HepG2 (cell line): ENCODE results near the gene CMIP. TPM values are rescaled to one million over a fixed set of nuclear protein-coding genes. Genes with fewer than 3 reads are reported as not detected.
A peak's percentile ranks its signal among the peaks of the same experiment; 100 is the strongest.

Experiments
- ATAC-seq: fragments of 200-7000 bp; cut with Tn5 transposase; 3 replicates; pipeline ENCODE4 v1.9.1; 2020; ENCODE audit warnings: mild to moderate bottlenecking, moderate library complexity
- BruUV-seq: library from RNA; stranded (reverse); fragments of 400-500 nt; replicated peaks from 2 replicates; lab custom pipeline; 2021; lab: Mats Ljungman, UMichigan
- CTCF ChIA-PET: fragments of 300-600 bp; formaldehyde crosslinking; extraction: SDS; loops from one replicate; lab custom pipeline; 2021; ENCODE audit warnings: low total read pairs, inconsistent platforms, low intra/inter-chr PET ratio; lab: Yijun Ruan, JAX
- POLR2A ChIA-PET: fragments of 350-600 bp; sonication (Branson Sonifier 250); formaldehyde crosslinking; loops from one replicate; lab custom pipeline; 2020; ENCODE audit warnings: antibody characterized with exemption, inconsistent platforms; lab: Yijun Ruan, JAX
- DNase-seq: peaks from one replicate; pipeline ENCODE4 v3.0.0-alpha.2; 2015; ENCODE audit warnings: low spot score
- FAIRE-seq: peaks from 3 replicates; lab custom pipeline; 2011; peaks lifted over from hg19 to GRCh38; lab: Jason Lieb, UNC
- H2AFZ ChIP-seq: one replicate; pipeline ENCODE4 v1.6.1; 2011; ENCODE audit warnings: low read length, inconsistent platforms
- H3K27ac ChIP-seq: fragments of 300-600 bp; 3 replicates; pipeline ENCODE4 v1.8.0; 2011; ENCODE audit warnings: mixed run types, mild to moderate bottlenecking, mixed read lengths, low read length, inconsistent platforms; ENCODE audit not compliant: insufficient read depth; ENCODE audit errors: extremely low read length
- H3K27me3 ChIP-seq, 2 experiments: fragments of 200-600 bp in 1 of 2; 2 replicates in 1 of 2; 3 replicates in 1 of 2; pipeline versions ENCODE4 v1.6.0 to v1.8.0; 2011; ENCODE audit warnings: low read length in 2 of 2, mild to moderate bottlenecking in 2 of 2, moderate library complexity in 2 of 2, inconsistent platforms in 1 of 2; ENCODE audit not compliant: insufficient read depth in 2 of 2, control insufficient read depth in 1 of 2
- H3K36me3 ChIP-seq, 2 experiments: fragments of 200-600 bp in 1 of 2; replicated peaks in 1 of 2; 2 replicates in 1 of 2; 3 replicates in 1 of 2; pipeline versions ENCODE4 v1.5.1 to v1.8.0; 2011; ENCODE audit warnings: low read length in 2 of 2, inconsistent platforms in 1 of 2; ENCODE audit not compliant: insufficient read depth in 2 of 2, control insufficient read depth in 1 of 2
- H3K4me1 ChIP-seq: 2 replicates; pipeline ENCODE4 v1.5.1; 2012; ENCODE audit warnings: low read length, inconsistent platforms; ENCODE audit not compliant: insufficient read depth
- H3K4me2 ChIP-seq: 2 replicates; pipeline ENCODE4 v1.6.0; 2011; ENCODE audit warnings: low read depth, low read length, inconsistent platforms
- H3K4me3 ChIP-seq, 3 experiments: fragments of 200-600 bp in 1 of 3; sonication (generic), shearing (Covaris generic) in 1 of 3; replicated peaks in 1 of 3; 2 replicates each; pipeline ENCODE4 v1.5.1; 2011 to 2016; ENCODE audit warnings: low read length in 3 of 3, inconsistent platforms in 2 of 3, low read depth in 2 of 3, mild to moderate bottlenecking in 2 of 3, control low read depth in 1 of 3, mixed read lengths in 1 of 3; ENCODE audit not compliant: insufficient read depth in 1 of 3
- H3K79me2 ChIP-seq: one replicate; pipeline ENCODE4 v1.6.1; 2011; ENCODE audit warnings: low read length, inconsistent platforms; ENCODE audit not compliant: insufficient read depth
- H3K9ac ChIP-seq: 2 replicates; pipeline ENCODE4 v1.6.0; 2011; ENCODE audit warnings: mild to moderate bottlenecking, low read depth, low read length, inconsistent platforms; ENCODE audit not compliant: insufficient read depth
- H3K9me3 ChIP-seq: 2 replicates; pipeline ENCODE4 v1.5.1; 2012; ENCODE audit warnings: mild to moderate bottlenecking, low read length
- H4K20me1 ChIP-seq: 2 replicates; pipeline ENCODE4 v1.6.0; 2011; ENCODE audit warnings: inconsistent platforms, mild to moderate bottlenecking, low read length, moderate library complexity; ENCODE audit not compliant: insufficient read depth
- CC2D1A ChIP-seq: sonication (generic); formaldehyde crosslinking; IDR thresholded peaks from 2 replicates; pipeline ENCODE4 v1.8.1; 2023; ENCODE audit warnings: mild to moderate bottlenecking, missing genetic modification reagents
- CEBPG ChIP-seq: IDR thresholded peaks from 2 replicates; pipeline ENCODE4 v1.6.1; 2016
- EEA1 ChIP-seq: sonication (generic); formaldehyde crosslinking; IDR thresholded peaks from 2 replicates; pipeline ENCODE4 v1.5.1; 2020; ENCODE audit warnings: mild to moderate bottlenecking, missing genetic modification reagents, borderline replicate concordance
- GPBP1L1 ChIP-seq: sonication (generic); formaldehyde crosslinking; IDR thresholded peaks from 2 replicates; pipeline ENCODE4 v1.5.0; 2020; ENCODE audit warnings: mild to moderate bottlenecking, missing genetic modification reagents
- MTA1 ChIP-seq: sonication (generic); formaldehyde crosslinking; IDR thresholded peaks from 2 replicates; pipeline ENCODE4 v1.4.0; 2020; ENCODE audit warnings: missing genetic modification reagents, mild to moderate bottlenecking, borderline replicate concordance
- PRDM15 ChIP-seq: sonication (generic); formaldehyde crosslinking; IDR thresholded peaks from 2 replicates; pipeline ENCODE4 v1.4.0; 2020; ENCODE audit warnings: missing genetic modification reagents
- RBAK ChIP-seq: sonication (generic); formaldehyde crosslinking; IDR thresholded peaks from 2 replicates; pipeline ENCODE4 v1.5.1; 2020; ENCODE audit warnings: mild to moderate bottlenecking, missing genetic modification reagents
- TRAFD1 ChIP-seq: sonication (generic); formaldehyde crosslinking; IDR thresholded peaks from 2 replicates; pipeline ENCODE4 v1.5.1; 2020; ENCODE audit warnings: missing genetic modification reagents, mild to moderate bottlenecking, borderline replicate concordance
- ZNF446 ChIP-seq: sonication (generic); formaldehyde crosslinking; IDR thresholded peaks from 2 replicates; pipeline ENCODE4 v1.5.0; 2020; ENCODE audit warnings: mild to moderate bottlenecking, missing genetic modification reagents
- ZNF562 ChIP-seq: sonication (generic); formaldehyde crosslinking; IDR thresholded peaks from 2 replicates; pipeline ENCODE4 v1.8.0; 2022; ENCODE audit warnings: missing genetic modification reagents, borderline replicate concordance
- ZNF574 ChIP-seq: sonication (generic); formaldehyde crosslinking; IDR thresholded peaks from 2 replicates; pipeline ENCODE4 v1.4.0; 2020; ENCODE audit warnings: missing genetic modification reagents
- ZNF790 ChIP-seq: sonication (generic); formaldehyde crosslinking; IDR thresholded peaks from 2 replicates; pipeline ENCODE4 v1.8.0; 2022; ENCODE audit warnings: missing genetic modification reagents, mild to moderate bottlenecking, borderline replicate concordance
- ZSCAN9 ChIP-seq: IDR thresholded peaks from 2 replicates; pipeline ENCODE4 v1.6.1; 2016; ENCODE audit warnings: borderline replicate concordance
- WGBS: methylation state at CpG from one replicate; pipeline ENCODE4 v1.1.6; 2017; ENCODE audit warnings: low lambda C conversion rate; 5-methylcytosine and 5-hydroxymethylcytosine counted together
- in situ Hi-C: cut with HindIII; loops from 2 replicates; pipeline ENCODE4 v1.10.0; 2017; ENCODE audit warnings: low pct_unique_long_range_greater_than_20kb; ENCODE audit not compliant: extremely low pct_ligation_motif_present
- intact Hi-C: fragments of 100-400 bp; cut with micrococcal nuclease; formaldehyde crosslinking; loops from one replicate; pipeline ENCODE4 v1.10.0; 2022; ENCODE audit not compliant: unreplicated experiment
- polyA plus RNA-seq, 8 experiments: library from polyadenylated mRNA; depleted of rRNA in 3 of 8; stranded (reverse) in 7 of 8; unstranded in 1 of 8; fragments of >200 nt; fragmentation: Illumina TruSeq in 4 of 8; extraction: Trizol in 4 of 8; gene quantifications; 2 replicates each; pipeline versions ENCODE4 v1.2.1 to v1.2.3, GENCODE V29; 2011 to 2016; ENCODE audit warnings: low read depth in 4 of 8, missing spikeins in 1 of 8, mixed read lengths in 1 of 8; ENCODE audit not compliant: insufficient read depth in 1 of 8
- total RNA-seq, 5 experiments: library from RNA; depleted of rRNA; stranded (reverse); fragments of >200 nt; fragmentation: Illumina TruSeq; extraction: Trizol; gene quantifications; 2 replicates each; pipeline ENCODE4 v1.2.3, GENCODE V29; 2016; ENCODE audit warnings: low read depth in 1 of 5

Gene CMIP
- total and polyA plus RNA-seq, 2 of the 13 experiments (the other 11 are each of a cell fraction or from before 2014, with no cell fraction given) = 10.9 to 18.1 TPM

GRCh38 chr16:81477697-81478693 is 33.4 kb downstream of the CMIP start:
- Histone ChIP-seq H3K79me2 (peaks cover 96% of the 10 kb centered on the region), H3K4me2 (no peak overlapping the region; the same call in 1 of the 2 replicates), H4K20me1 (peaks cover 80% of the 10 kb centered on the region), H3K27ac (peak overlapping the region; percentile 15), H3K9me3 (no peaks in the 10 kb centered on the region), H3K36me3 (peaks cover 12 to 49% of the 10 kb centered on the region in 2 experiments), H3K4me3 (no peak overlapping the region), H3K9ac (no peak overlapping the region; the same call in 1 of the 2 replicates), H3K4me1 (peaks cover 79% of the 10 kb centered on the region), H2AFZ (no peak overlapping the region), H3K27me3 (no peaks in the 10 kb centered on the region)
- in situ Hi-C loops = no loop called here
- ChIA-PET CTCF (no interaction called here), POLR2A (interaction anchor here (1.2 to 1.4 kb wide), 2 partner anchors 21 to 66 kb away, joined by 4 read pairs; no protein-coding TSS in a partner anchor)
- 89% methylated on average over 19 of the region's 19 CpGs for WGBS
- no peak for ATAC-seq
- FAIRE-seq = no peak
- intact Hi-C loops = no loop called here
- no peak for DNase-seq
- BruUV-seq = no TSS peak
- no peak for TF ChIP-seq ZNF562 (CRISPR knock-in tag)
- TF ChIP-seq RBAK (CRISPR knock-in tag) = peak; percentile 78; the same call in 1 of the 2 replicates
- no peak for TF ChIP-seq EEA1 (CRISPR knock-in tag)
- TF ChIP-seq ZSCAN9 (CRISPR knock-in tag) = no peak
- TF ChIP-seq ZNF574 = no peak
- TF ChIP-seq CEBPG (CRISPR knock-in tag) = no peak
- no peak for TF ChIP-seq GPBP1L1 (CRISPR knock-in tag)
- TF ChIP-seq PRDM15 (CRISPR knock-in tag) = no peak
- TF ChIP-seq ZNF790 (CRISPR knock-in tag) = no peak
- no peak for TF ChIP-seq ZNF446 (CRISPR knock-in tag)
- peak; percentile 30; the same call in 1 of the 2 replicates for TF ChIP-seq MTA1 (CRISPR knock-in tag)
- no peak for TF ChIP-seq TRAFD1
- no peak for TF ChIP-seq CC2D1A (CRISPR knock-in tag)
